HCT116 (cell line): ENCODE measurements around the gene GNPDA2. TPM values are rescaled to one million over a fixed set of nuclear protein-coding genes. Genes with fewer than 3 reads are reported as not detected.

ENCODE experiments used
- ATAC-seq: fragments of 200-7000 bp; cut with Tn5 transposase; 2 replicates; pipeline ENCODE4 v1.9.1; 2020; ENCODE audit warnings: mild to moderate bottlenecking, moderate library complexity
- BruUV-seq: library from RNA; stranded (reverse); fragments of 400-500 nt; replicated peaks from 2 replicates; lab custom pipeline; 2021; lab: Mats Ljungman, UMichigan
- CTCF ChIA-PET: fragments of 300-600 bp; sonication (Branson Sonifier 250); formaldehyde crosslinking; loops from one replicate; lab custom pipeline; 2021; ENCODE audit warnings: antibody characterized with exemption; lab: Charles Lee
- POLR2A ChIA-PET: fragments of 300-600, 350-600 bp; sonication (Branson Sonifier 250); formaldehyde crosslinking; loops from one replicate; lab custom pipeline; 2021; ENCODE audit warnings: antibody characterized with exemption; lab: Charles Lee
- RAD21 ChIA-PET, 2 experiments: fragments of 300-600 bp; sonication (Branson Sonifier 250); formaldehyde crosslinking; loops; one replicate each; lab custom pipeline; 2023; ENCODE audit warnings: low total read pairs in 2 of 2; ENCODE audit not compliant: uncharacterized antibody in 2 of 2, unreplicated experiment in 2 of 2, low non-redundant PET in 1 of 2; lab: Charles Lee
- DNase-seq: peaks from one replicate; pipeline ENCODE4 v3.0.0-alpha.2; 2010; ENCODE audit warnings: low read depth, low spot score
- H2AFZ ChIP-seq: fragments of 200-600 bp; shearing (Covaris generic), sonication (generic); 2 replicates; pipeline ENCODE4 v1.6.1; 2017; ENCODE audit warnings: low read depth, mixed run types, mixed read lengths, antibody characterized with exemption, low read length; ENCODE audit not compliant: poor library complexity, severe bottlenecking
- H3K27ac ChIP-seq: 2 replicates; pipeline ENCODE4 v1.5.1; 2012; ENCODE audit warnings: low read depth, low read length
- H3K27me3 ChIP-seq: fragments of 200-600 bp; sonication (generic); 2 replicates; pipeline ENCODE4 v1.6.1; 2016; ENCODE audit warnings: mixed run types, low read length, mixed read lengths; ENCODE audit not compliant: insufficient read depth
- H3K36me3 ChIP-seq, 2 experiments: fragments of 200-500 bp in 1 of 2; fragments of 200-600 bp in 1 of 2; sonication (Bioruptor generic) in 1 of 2; sonication (generic) in 1 of 2; 2 replicates each; pipeline versions ENCODE4 v1.5.1 to v1.6.1; 2014 to 2016; ENCODE audit warnings: low read length in 2 of 2, inconsistent platforms in 1 of 2, mixed read lengths in 1 of 2, mixed run types in 1 of 2; ENCODE audit not compliant: insufficient read depth in 2 of 2, control insufficient read depth in 1 of 2
- H3K4me1 ChIP-seq, 2 experiments: fragments of 200-600 bp in 1 of 2; sonication (generic) in 1 of 2; 2 replicates each; pipeline versions ENCODE4 v1.5.1 to v1.6.1; 2012 to 2017; ENCODE audit warnings: low read length in 2 of 2, inconsistent platforms in 1 of 2, mild to moderate bottlenecking in 1 of 2, mixed read lengths in 1 of 2, mixed run types in 1 of 2, moderate library complexity in 1 of 2; ENCODE audit not compliant: insufficient read depth in 2 of 2, control insufficient read depth in 1 of 2
- H3K4me2 ChIP-seq: fragments of 200-600 bp; sonication (generic); 2 replicates; pipeline ENCODE4 v1.6.1; 2017; ENCODE audit warnings: mixed run types, low read length, mixed read lengths
- H3K4me3 ChIP-seq, 2 experiments: fragments of 200-600 bp in 1 of 2; sonication (generic) in 1 of 2; replicated peaks in 1 of 2; 2 replicates each; pipeline ENCODE4 v1.5.1; 2011 to 2016; ENCODE audit warnings: low read length in 2 of 2, control low read depth in 1 of 2, low read depth in 1 of 2, mild to moderate bottlenecking in 1 of 2, mixed read lengths in 1 of 2, mixed run types in 1 of 2
- H3K79me2 ChIP-seq: fragments of 200-600 bp; sonication (generic); 2 replicates; pipeline ENCODE4 v1.6.1; 2017; ENCODE audit warnings: mild to moderate bottlenecking, mixed run types, low read length, moderate library complexity, mixed read lengths; ENCODE audit not compliant: insufficient read depth
- H3K9ac ChIP-seq: fragments of 200-600 bp; sonication (generic); 2 replicates; pipeline ENCODE4 v1.6.1; 2016; ENCODE audit warnings: low read length, mixed read lengths
- H3K9me2 ChIP-seq: fragments of 200-600 bp; sonication (generic), shearing (Covaris generic); 2 replicates; pipeline ENCODE4 v1.6.1; 2017; ENCODE audit warnings: mixed run types, mild to moderate bottlenecking, moderate library complexity; ENCODE audit not compliant: insufficient read depth
- H3K9me3 ChIP-seq, 2 experiments: fragments of 200-500 bp in 1 of 2; fragments of 200-600 bp in 1 of 2; sonication (Bioruptor generic) in 1 of 2; sonication (generic) in 1 of 2; 2 replicates each; pipeline ENCODE4 v1.6.1; 2014 to 2017; ENCODE audit warnings: low read length in 2 of 2, mixed read lengths in 2 of 2, inconsistent platforms in 1 of 2, low read depth in 1 of 2, mild to moderate bottlenecking in 1 of 2, mixed run types in 1 of 2, moderate library complexity in 1 of 2; ENCODE audit not compliant: control insufficient read depth in 1 of 2, insufficient read depth in 1 of 2
- H4K20me1 ChIP-seq: fragments of 200-600 bp; sonication (generic), shearing (Covaris generic); 2 replicates; pipeline ENCODE4 v1.6.1; 2017; ENCODE audit warnings: mixed run types, mild to moderate bottlenecking, moderate library complexity; ENCODE audit not compliant: insufficient read depth
- CBX3 ChIP-seq: IDR thresholded peaks from 2 replicates; pipeline ENCODE4 v1.6.1; 2012; ENCODE audit warnings: low read depth
- CEBPB ChIP-seq: IDR thresholded peaks from 2 replicates; pipeline ENCODE4 v1.6.1; 2012; ENCODE audit warnings: low read depth
- EZH2 ChIP-seq: fragments of 200-600 bp; sonication (generic); IDR thresholded peaks from 2 replicates; pipeline ENCODE4 v1.6.1; 2017; ENCODE audit warnings: antibody characterized with exemption, mixed run types
- EZH2phosphoT487 ChIP-seq: fragments of 200-600 bp; IDR thresholded peaks from 2 replicates; pipeline ENCODE4 v1.6.1; 2018; ENCODE audit warnings: antibody characterized with exemption, borderline replicate concordance
- SIN3A ChIP-seq: IDR thresholded peaks from 2 replicates; pipeline ENCODE4 v1.6.1; 2012; ENCODE audit warnings: low read depth
- SRF ChIP-seq: IDR thresholded peaks from 2 replicates; pipeline ENCODE4 v1.6.1; 2012; ENCODE audit warnings: low read depth
- TCF7L2 ChIP-seq: IDR thresholded peaks from 2 replicates; pipeline ENCODE4 v1.7.0; 2011; ENCODE audit warnings: borderline replicate concordance, inconsistent platforms; ENCODE audit not compliant: insufficient read depth, insufficient read length; ENCODE audit errors: extremely low read depth
- ZNF274 ChIP-seq: fragments of 200-500 bp; sonication (Bioruptor generic); IDR thresholded peaks from 2 replicates; pipeline ENCODE4 v1.6.1; 2014; ENCODE audit warnings: mild to moderate bottlenecking, low read depth, low read length, inconsistent platforms
- intact Hi-C: fragments of 100-400 bp; cut with micrococcal nuclease; formaldehyde crosslinking; loops from 2 replicates; pipeline ENCODE4 v1.10.0; 2022
- total RNA-seq: library from RNA; stranded (reverse); gene quantifications from one replicate; pipeline ENCODE4 v1.2.1, GENCODE V29; 2021; ENCODE audit not compliant: unreplicated experiment
- TF ChIP-seq, protein P1 (sequence below), 3 experiments: fragments of 200-600 bp in 1 of 3; sonication (generic) in 1 of 3; IDR thresholded peaks in 2 of 3; conservative IDR thresholded peaks in 1 of 3; 2 replicates each; pipeline ENCODE4 v1.5.1; 2012 to 2017; ENCODE audit warnings: low read depth in 2 of 3, low read length in 2 of 3, antibody characterized with exemption in 1 of 3, borderline replicate concordance in 1 of 3, control low read depth in 1 of 3, mild to moderate bottlenecking in 1 of 3, mixed read lengths in 1 of 3, mixed run types in 1 of 3, moderate library complexity in 1 of 3; ENCODE audit not compliant: insufficient read depth in 1 of 3
- TF ChIP-seq, protein P2 (sequence below): IDR thresholded peaks from 2 replicates; pipeline ENCODE4 v1.6.1; 2012
- TF ChIP-seq, protein P3 (sequence below): IDR thresholded peaks from 2 replicates; pipeline ENCODE4 v1.6.1; 2012
- TF ChIP-seq, protein P4 (sequence below): IDR thresholded peaks from 2 replicates; pipeline ENCODE4 v1.6.1; 2012; ENCODE audit warnings: low read depth

GNPDA2 gene
- total RNA-seq, 1 experiment from 2014 or later, result 15.8 TPM

DNA sequence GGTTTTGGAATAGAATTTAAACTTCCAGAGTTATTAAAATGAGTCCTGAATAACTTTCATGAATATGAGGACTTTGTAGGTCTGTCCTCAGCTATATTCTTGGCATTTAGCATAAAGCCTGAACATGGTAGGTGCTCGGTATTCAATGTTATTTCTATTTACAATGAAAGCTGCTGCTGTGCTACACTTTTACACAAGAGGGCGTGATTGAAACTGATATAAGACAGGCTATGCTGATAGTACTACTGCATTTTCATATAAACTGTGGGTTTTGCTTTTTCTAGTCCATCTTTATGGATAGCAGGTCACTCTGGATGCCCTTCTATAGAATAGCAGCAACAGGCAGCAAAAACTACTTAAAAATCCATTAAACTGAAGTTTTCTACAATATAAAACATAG, 12.3 kb upstream of the GNPDA2 start:
- Histone ChIP-seq H3K9ac (no peak overlapping the region), H3K9me3 (no peaks in the 10 kb centered on the region), H3K4me2 (no peak overlapping the region), H2AFZ (no peak overlapping the region), H3K27me3 (no peaks in the 10 kb centered on the region; the same call in 1 of the 2 replicates), H3K4me1 (no peaks in the 10 kb centered on the region), H3K27ac (no peak overlapping the region), H4K20me1 (no peaks in the 10 kb centered on the region), H3K36me3 (no peaks in the 10 kb centered on the region), H3K79me2 (no peaks in the 10 kb centered on the region), H3K9me2 (no peaks in the 10 kb centered on the region), H3K4me3 (no peak overlapping the region)
- CTCF ChIA-PET, result no interaction called here
- no peak for DNase-seq
- intact Hi-C loops, result no loop called here
- no peak for ATAC-seq
- POLR2A ChIA-PET, result no interaction called here
- TF ChIP-seq, protein P1, sequence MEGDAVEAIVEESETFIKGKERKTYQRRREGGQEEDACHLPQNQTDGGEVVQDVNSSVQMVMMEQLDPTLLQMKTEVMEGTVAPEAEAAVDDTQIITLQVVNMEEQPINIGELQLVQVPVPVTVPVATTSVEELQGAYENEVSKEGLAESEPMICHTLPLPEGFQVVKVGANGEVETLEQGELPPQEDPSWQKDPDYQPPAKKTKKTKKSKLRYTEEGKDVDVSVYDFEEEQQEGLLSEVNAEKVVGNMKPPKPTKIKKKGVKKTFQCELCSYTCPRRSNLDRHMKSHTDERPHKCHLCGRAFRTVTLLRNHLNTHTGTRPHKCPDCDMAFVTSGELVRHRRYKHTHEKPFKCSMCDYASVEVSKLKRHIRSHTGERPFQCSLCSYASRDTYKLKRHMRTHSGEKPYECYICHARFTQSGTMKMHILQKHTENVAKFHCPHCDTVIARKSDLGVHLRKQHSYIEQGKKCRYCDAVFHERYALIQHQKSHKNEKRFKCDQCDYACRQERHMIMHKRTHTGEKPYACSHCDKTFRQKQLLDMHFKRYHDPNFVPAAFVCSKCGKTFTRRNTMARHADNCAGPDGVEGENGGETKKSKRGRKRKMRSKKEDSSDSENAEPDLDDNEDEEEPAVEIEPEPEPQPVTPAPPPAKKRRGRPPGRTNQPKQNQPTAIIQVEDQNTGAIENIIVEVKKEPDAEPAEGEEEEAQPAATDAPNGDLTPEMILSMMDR (IDR thresholded peaks at IDR 0.05 in 2 of 3, conservative IDR thresholded peaks at IDR 0.05 in 1 of 3; ENCODE audit: borderline replicate concordance in 1 of 3, insufficient read depth in 1 of 3, low read depth in 2 of 3, low read length in 2 of 3), result 0 out of 6 replicates have a peak, but pooled peaks of 1 of the 3 experiments have one; percentile 3
- TF ChIP-seq TCF7L2, result no peak
- RAD21 ChIA-PET, result no interaction called here
- no TSS peak for BruUV-seq

DNA sequence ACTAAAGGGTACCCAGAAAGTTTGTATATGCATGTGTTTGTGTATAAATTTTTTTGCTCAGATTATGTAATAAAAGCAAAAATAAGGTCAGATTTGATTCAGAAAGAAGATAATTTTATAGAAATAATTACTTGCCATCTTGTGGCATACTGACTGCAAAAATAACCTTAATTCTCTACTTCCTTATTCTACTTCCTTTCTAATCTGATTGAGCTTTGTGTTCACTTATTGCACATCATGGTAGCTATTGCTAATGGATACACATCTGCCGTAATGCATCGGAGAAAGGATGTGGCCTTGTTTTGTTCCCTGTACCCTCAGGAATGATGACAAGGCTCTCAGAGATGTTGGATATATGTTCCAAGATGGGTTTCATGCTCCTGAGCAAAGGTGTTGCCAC, 10.5 kb upstream of the GNPDA2 start:
- CTCF ChIA-PET, result no interaction called here
- H3K9me2 ChIP-seq, result no peaks in the 10 kb centered on the region
- TF ChIP-seq, protein P2, sequence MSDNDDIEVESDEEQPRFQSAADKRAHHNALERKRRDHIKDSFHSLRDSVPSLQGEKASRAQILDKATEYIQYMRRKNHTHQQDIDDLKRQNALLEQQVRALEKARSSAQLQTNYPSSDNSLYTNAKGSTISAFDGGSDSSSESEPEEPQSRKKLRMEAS, result no peak
- TF ChIP-seq SIN3A (no peak), SRF (no peak), EZH2phosphoT487 (no peak), CBX3 (no peak), ZNF274 (no peak), EZH2 (no peak), CEBPB (no peak)
- TF ChIP-seq, protein P3, sequence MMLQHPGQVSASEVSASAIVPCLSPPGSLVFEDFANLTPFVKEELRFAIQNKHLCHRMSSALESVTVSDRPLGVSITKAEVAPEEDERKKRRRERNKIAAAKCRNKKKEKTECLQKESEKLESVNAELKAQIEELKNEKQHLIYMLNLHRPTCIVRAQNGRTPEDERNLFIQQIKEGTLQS, result no peak
- TF ChIP-seq, protein P4, sequence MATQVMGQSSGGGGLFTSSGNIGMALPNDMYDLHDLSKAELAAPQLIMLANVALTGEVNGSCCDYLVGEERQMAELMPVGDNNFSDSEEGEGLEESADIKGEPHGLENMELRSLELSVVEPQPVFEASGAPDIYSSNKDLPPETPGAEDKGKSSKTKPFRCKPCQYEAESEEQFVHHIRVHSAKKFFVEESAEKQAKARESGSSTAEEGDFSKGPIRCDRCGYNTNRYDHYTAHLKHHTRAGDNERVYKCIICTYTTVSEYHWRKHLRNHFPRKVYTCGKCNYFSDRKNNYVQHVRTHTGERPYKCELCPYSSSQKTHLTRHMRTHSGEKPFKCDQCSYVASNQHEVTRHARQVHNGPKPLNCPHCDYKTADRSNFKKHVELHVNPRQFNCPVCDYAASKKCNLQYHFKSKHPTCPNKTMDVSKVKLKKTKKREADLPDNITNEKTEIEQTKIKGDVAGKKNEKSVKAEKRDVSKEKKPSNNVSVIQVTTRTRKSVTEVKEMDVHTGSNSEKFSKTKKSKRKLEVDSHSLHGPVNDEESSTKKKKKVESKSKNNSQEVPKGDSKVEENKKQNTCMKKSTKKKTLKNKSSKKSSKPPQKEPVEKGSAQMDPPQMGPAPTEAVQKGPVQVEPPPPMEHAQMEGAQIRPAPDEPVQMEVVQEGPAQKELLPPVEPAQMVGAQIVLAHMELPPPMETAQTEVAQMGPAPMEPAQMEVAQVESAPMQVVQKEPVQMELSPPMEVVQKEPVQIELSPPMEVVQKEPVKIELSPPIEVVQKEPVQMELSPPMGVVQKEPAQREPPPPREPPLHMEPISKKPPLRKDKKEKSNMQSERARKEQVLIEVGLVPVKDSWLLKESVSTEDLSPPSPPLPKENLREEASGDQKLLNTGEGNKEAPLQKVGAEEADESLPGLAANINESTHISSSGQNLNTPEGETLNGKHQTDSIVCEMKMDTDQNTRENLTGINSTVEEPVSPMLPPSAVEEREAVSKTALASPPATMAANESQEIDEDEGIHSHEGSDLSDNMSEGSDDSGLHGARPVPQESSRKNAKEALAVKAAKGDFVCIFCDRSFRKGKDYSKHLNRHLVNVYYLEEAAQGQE, result no peak
- TF ChIP-seq, protein P1 (IDR thresholded peaks at IDR 0.05 in 2 of 3, conservative IDR thresholded peaks at IDR 0.05 in 1 of 3; ENCODE audit: borderline replicate concordance in 1 of 3, insufficient read depth in 1 of 3, low read depth in 2 of 3, low read length in 2 of 3), result no peak

More for the DNA sequence above, 10.5 kb upstream of the GNPDA2 start:
- RAD21 ChIA-PET, result no interaction called here
- H3K4me1 ChIP-seq, result no peaks in the 10 kb centered on the region
- no peak overlapping the region for H3K9ac ChIP-seq
- H3K27ac ChIP-seq, result no peak overlapping the region
- POLR2A ChIA-PET, result no interaction called here
- H4K20me1 ChIP-seq, result no peaks in the 10 kb centered on the region
- no TSS peak for BruUV-seq
- no peaks in the 10 kb centered on the region; the same call in 1 of the 2 replicates for H3K27me3 ChIP-seq
- DNase-seq, result no peak
- no peak overlapping the region for H2AFZ ChIP-seq
- no peak overlapping the region for H3K4me3 ChIP-seq
- H3K9me3 ChIP-seq, result no peaks in the 10 kb centered on the region
- H3K79me2 ChIP-seq, result no peaks in the 10 kb centered on the region
- H3K4me2 ChIP-seq, result no peak overlapping the region
- intact Hi-C loops, result no loop called here
- no peaks in the 10 kb centered on the region for H3K36me3 ChIP-seq
- no peak for ATAC-seq
